HFF-Myc (cell line): ENCODE data around the gene PGLYRP4.

Source experiments
- DNase-seq: peaks from one replicate; pipeline ENCODE4 v3.0.0-alpha.2; 2011; ENCODE audit warnings: low read depth; ENCODE audit errors: extremely low read depth
- H3K4me3 ChIP-seq: replicated peaks from 2 replicates; pipeline ENCODE4 v1.5.1; 2011; ENCODE audit warnings: low read depth, mild to moderate bottlenecking, control low read depth, low read length
- CTCF ChIP-seq: IDR thresholded peaks from 2 replicates; pipeline ENCODE4 v1.5.1; 2012; ENCODE audit warnings: mild to moderate bottlenecking, low read depth, low read length, control low read depth; ENCODE audit errors: missing control alignments

PGLYRP4 gene

GRCh38 chr1:153361480-153362109 lies 13.0 kb upstream of the PGLYRP4 start:
- no peak for TF ChIP-seq CTCF
- H3K4me3 ChIP-seq, result no peak overlapping the region
- no peak for DNase-seq

- DNase-seq, result no peak
- TF ChIP-seq CTCF, result no peak
- H3K4me3 ChIP-seq, result no peak overlapping the region
Observed at GRCh38 chr1:153360592-153361479, 12.2 kb upstream of the PGLYRP4 start.

- no peak for TF ChIP-seq CTCF
- DNase-seq, result no peak
- no peak overlapping the region for H3K4me3 ChIP-seq
Observed at GRCh38 chr1:153360190-153360589, 11.5 kb upstream of the PGLYRP4 start.

- no peak for DNase-seq
- no peak for TF ChIP-seq CTCF
- H3K4me3 ChIP-seq, result no peak overlapping the region
Observed at GRCh38 chr1:153359241-153359640, 10.6 kb upstream of the PGLYRP4 start.

- TF ChIP-seq CTCF, result no peak
- DNase-seq, result no peak
- no peak overlapping the region for H3K4me3 ChIP-seq
Observed at GRCh38 chr1:153358691-153358975, 10.0 kb upstream of the PGLYRP4 start.

GRCh38 chr1:153357853-153358690 lies 9.4 kb upstream of the PGLYRP4 start, which contains the start of gene S100A9:
TSS of gene S100A9 (plus strand) at chr1:153357854. CDS start at chr1:153358284, 430 bp downstream.
- no peak within 1 kb of the TSS for H3K4me3 ChIP-seq
- no peak for TF ChIP-seq CTCF
- DNase-seq, result no peak
